Measurements from ENCODE around the gene AIFM1. TPM values are rescaled to one million over a fixed set of nuclear protein-coding genes. Genes with fewer than 3 reads are reported as not detected.

AIFM1 gene
- total RNA-seq, 2 experiments from 2014 or later = 60.9 to 61.2 TPM

DNA sequence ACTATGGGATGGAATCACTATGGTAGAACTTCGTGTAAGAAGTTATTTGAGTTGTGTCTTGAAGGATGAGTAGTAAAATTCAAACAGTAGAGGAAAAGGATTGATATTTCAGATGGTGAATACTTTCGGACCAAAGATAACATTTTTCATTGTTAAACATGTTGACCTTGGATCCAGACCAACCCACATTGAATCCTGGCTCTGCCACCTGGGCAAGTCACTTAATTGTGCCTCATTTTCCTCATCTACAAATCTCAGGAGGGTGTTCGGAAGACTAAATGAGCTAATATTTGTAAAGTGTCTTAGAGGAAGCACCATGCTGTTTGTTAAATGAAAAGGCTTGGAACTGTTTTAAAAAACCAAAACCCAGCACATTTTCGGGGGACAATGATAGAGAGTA lies 1.4 kb upstream of the AIFM1 start:
- H3K27me3 Mint-ChIP-seq = no peaks in the 10 kb centered on the region
- H3K36me3 Mint-ChIP-seq = no peaks in the 10 kb centered on the region
- peak overlapping the region; percentile 95 for H3K27ac Mint-ChIP-seq
- intact Hi-C loops (cut with micrococcal nuclease) = loop anchor here (2.0 to 5.0 kb wide), 2 partner anchors 16 to 235 kb away; partner anchors contain the start of gene RBMX2
- ChIA-PET CTCF (no interaction called here), POLR2A (no interaction called here)
- H3K4me1 Mint-ChIP-seq (ENCODE audit: low read depth) = peaks cover 33% of the 10 kb centered on the region
- peak overlapping the region; percentile 84 for H3K4me3 Mint-ChIP-seq
- no peaks in the 10 kb centered on the region for H3K9me3 Mint-ChIP-seq
- no peak for DNase-seq

DNA sequence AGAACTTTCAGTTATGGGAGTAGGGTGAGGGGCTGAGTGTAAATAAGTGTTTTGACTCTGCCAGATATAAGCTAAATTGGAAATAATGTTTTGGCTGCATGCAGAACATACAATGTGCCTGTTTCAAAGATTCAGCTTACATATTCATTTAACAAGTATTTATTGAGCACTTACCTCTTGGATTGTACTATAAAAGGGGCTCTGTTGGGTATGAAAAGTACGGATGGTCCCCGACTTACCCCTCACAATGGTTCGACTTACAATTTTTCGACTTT lies 799 bp upstream of the AIFM1 start:
- peaks cover 34% of the 10 kb centered on the region for H3K4me1 Mint-ChIP-seq (ENCODE audit: low read depth)
- POLR2A ChIA-PET = no interaction called here
- no peaks in the 10 kb centered on the region for H3K9me3 Mint-ChIP-seq
- H3K27me3 Mint-ChIP-seq = no peaks in the 10 kb centered on the region
- H3K4me3 Mint-ChIP-seq = peak overlapping the region; percentile 84
- intact Hi-C loops (cut with micrococcal nuclease) = loop anchor here (2.0 to 5.0 kb wide), 2 partner anchors 16 to 236 kb away; partner anchors contain the start of gene RBMX2
- CTCF ChIA-PET = no interaction called here
- peak overlapping the region; percentile 95 for H3K27ac Mint-ChIP-seq
- no peak for DNase-seq
- H3K36me3 Mint-ChIP-seq = no peaks in the 10 kb centered on the region

- intact Hi-C loops (cut with micrococcal nuclease) = loop anchor here (1.0 to 5.0 kb wide), 3 partner anchors 8 to 237 kb away; partner anchors contain the start of gene RBMX2
- Mint-ChIP-seq H3K4me3 (peak overlapping the region; percentile 84), H3K4me1 (ENCODE audit: low read depth) (peaks cover 32% of the 10 kb centered on the region), H3K9me3 (no peaks in the 10 kb centered on the region), H3K27ac (peak overlapping the region; percentile 95), H3K36me3 (no peaks in the 10 kb centered on the region), H3K27me3 (no peaks in the 10 kb centered on the region)
- no peak for DNase-seq
- CTCF ChIA-PET = interaction anchor here (0.9 to 1.0 kb wide), 4 partner anchors 9 to 86 kb away, joined by 3 to 6 read pairs (median 3); no protein-coding TSS in a partner anchor
- POLR2A ChIA-PET = interaction anchor here (0.8 to 1.8 kb wide), 3 partner anchors 44 to 83 kb away, joined by 3 to 4 read pairs (median 4); no protein-coding TSS in a partner anchor
Observed at GRCh38 chrX:130165181-130165702, 399 bp downstream of the AIFM1 start.

DNA sequence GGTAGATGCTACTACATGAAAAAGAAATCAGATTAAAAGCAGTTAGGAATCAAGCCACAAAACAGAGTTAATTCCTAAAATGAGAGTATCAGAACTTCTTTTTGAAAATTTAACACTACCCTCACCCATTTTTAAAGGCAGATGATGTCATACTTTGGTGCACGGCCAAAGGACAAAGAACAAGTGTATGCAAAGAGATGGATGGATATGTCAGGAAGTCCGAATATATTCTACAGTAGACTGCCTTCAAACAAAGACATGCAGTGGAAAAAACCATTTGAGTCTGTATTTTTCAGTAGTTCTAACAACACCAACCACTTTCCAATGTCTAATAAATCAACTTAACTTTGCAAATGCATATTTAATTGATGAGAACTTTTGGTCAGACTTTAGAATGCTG lies 2.2 kb downstream of the AIFM1 start:
- Mint-ChIP-seq H3K4me1 (ENCODE audit: low read depth) (peaks cover 48% of the 10 kb centered on the region), H3K36me3 (no peaks in the 10 kb centered on the region), H3K27ac (no peak overlapping the region), H3K4me3 (peak overlapping the region; percentile 16), H3K9me3 (no peaks in the 10 kb centered on the region), H3K27me3 (no peaks in the 10 kb centered on the region)
- CTCF ChIA-PET = no interaction called here
- POLR2A ChIA-PET = no interaction called here
- intact Hi-C loops (cut with micrococcal nuclease) = no loop called here
- no peak for DNase-seq

GRCh38 chrX:130162094-130162735 lies 3.4 kb downstream of the AIFM1 start:
- H3K4me1 Mint-ChIP-seq (ENCODE audit: low read depth) = peaks cover 48% of the 10 kb centered on the region
- H3K4me3 Mint-ChIP-seq = no peak overlapping the region
- no peak overlapping the region for H3K27ac Mint-ChIP-seq
- intact Hi-C loops (cut with micrococcal nuclease) = no loop called here
- no peaks in the 10 kb centered on the region for H3K9me3 Mint-ChIP-seq
- no peaks in the 10 kb centered on the region for H3K36me3 Mint-ChIP-seq
- H3K27me3 Mint-ChIP-seq = no peaks in the 10 kb centered on the region
- ChIA-PET POLR2A (no interaction called here), CTCF (interaction anchor here (1.1 kb wide), 1 partner anchor 24 kb away, joined by 3 read pairs; no protein-coding TSS in a partner anchor)
- no peak for DNase-seq

DNA sequence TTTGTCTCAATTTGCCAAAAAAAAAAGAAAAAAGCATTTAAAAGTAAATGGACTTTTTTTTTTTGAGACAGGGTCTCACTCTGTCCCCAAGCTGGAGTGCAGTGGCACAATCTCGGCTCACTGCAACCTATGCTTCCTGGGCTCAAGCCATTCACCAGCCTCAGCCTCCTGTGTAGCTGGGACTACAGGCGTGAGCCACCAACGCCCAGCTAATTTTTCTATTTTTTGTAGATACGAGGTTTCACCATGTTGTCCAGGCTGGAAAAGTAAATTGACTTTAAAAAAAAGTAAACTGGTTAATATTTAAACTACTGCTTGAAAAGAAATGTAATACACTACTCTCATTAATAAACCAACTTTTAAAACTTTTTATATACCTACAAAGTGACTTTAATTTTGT lies 5.9 kb downstream of the AIFM1 start:
- Mint-ChIP-seq H3K36me3 (peaks cover 2% of the 10 kb centered on the region), H3K9me3 (no peaks in the 10 kb centered on the region), H3K27me3 (no peaks in the 10 kb centered on the region), H3K4me1 (ENCODE audit: low read depth) (peaks cover 39% of the 10 kb centered on the region), H3K4me3 (no peak overlapping the region), H3K27ac (no peak overlapping the region)
- POLR2A ChIA-PET = no interaction called here
- DNase-seq = no peak
- intact Hi-C loops (cut with micrococcal nuclease) = no loop called here
- CTCF ChIA-PET = interaction anchor here (0.6 to 1.4 kb wide), 3 partner anchors 11 to 39 kb away, joined by 3 to 4 read pairs (median 4); no protein-coding TSS in a partner anchor

DNA sequence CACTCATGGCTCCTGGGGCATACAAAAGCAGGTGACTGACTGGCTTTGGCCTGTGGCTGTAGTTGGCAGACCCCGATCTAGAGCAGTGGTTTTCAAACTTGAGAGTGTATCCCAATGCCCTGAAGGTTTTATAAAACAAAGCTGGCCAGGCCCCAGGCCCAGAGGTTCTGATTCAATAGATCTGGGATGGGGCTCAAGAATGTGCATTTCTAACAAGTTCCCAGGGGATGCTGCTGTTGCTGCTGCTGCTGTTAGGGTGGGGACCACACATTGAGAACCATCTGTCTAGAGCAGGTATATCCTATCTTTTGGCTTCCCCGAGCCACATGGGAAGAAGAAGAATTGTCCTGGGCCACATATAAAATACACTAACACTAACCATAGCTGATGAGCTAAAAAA lies 7.3 kb downstream of the AIFM1 start:
- intact Hi-C loops (cut with micrococcal nuclease) = no loop called here
- ChIA-PET CTCF (interaction anchor here (2.2 kb wide), 1 partner anchor 79 kb away, joined by 8 read pairs; no protein-coding TSS in a partner anchor), POLR2A (no interaction called here)
- Mint-ChIP-seq H3K36me3 (peaks cover 2% of the 10 kb centered on the region), H3K9me3 (no peaks in the 10 kb centered on the region), H3K27ac (no peak overlapping the region), H3K4me3 (no peak overlapping the region), H3K4me1 (ENCODE audit: low read depth) (peaks cover 31% of the 10 kb centered on the region), H3K27me3 (no peaks in the 10 kb centered on the region)
- no peak for DNase-seq

DNA sequence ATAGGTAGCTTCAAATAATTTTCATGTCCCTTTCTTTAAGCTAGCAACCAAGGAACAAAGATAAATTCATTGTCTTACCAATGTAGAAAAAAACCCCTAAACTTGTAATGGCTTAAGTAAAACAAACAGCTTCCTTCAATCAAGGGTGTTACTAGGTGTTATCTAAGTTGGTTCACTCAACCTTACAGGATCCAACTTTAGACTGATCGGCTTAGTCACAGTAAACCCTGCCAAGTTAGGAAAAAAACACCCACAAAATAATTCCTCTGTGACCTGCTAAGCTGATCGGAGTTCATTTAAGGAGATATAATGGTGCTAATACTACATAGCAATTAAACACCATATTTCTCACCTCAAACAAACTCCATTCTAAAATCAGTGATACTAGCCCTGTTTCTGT lies 10.1 kb downstream of the AIFM1 start:
- Mint-ChIP-seq H3K4me1 (ENCODE audit: low read depth) (peaks cover 19% of the 10 kb centered on the region), H3K9me3 (no peaks in the 10 kb centered on the region), H3K27me3 (no peaks in the 10 kb centered on the region), H3K27ac (no peak overlapping the region), H3K36me3 (peaks cover 2% of the 10 kb centered on the region), H3K4me3 (no peak overlapping the region)
- ChIA-PET CTCF (interaction anchor here (1.3 kb wide), 2 partner anchors 38 to 76 kb away, joined by 3 to 6 read pairs; no protein-coding TSS in a partner anchor), POLR2A (no interaction called here)
- intact Hi-C loops (cut with micrococcal nuclease) = no loop called here
- DNase-seq = no peak

- H3K9me3 Mint-ChIP-seq = no peaks in the 10 kb centered on the region
- no peaks in the 10 kb centered on the region for H3K4me1 Mint-ChIP-seq (ENCODE audit: low read depth)
- CTCF ChIA-PET = interaction anchor here (0.9 kb wide), 1 partner anchor 87 kb away, joined by 3 read pairs; no protein-coding TSS in a partner anchor
- no peak overlapping the region for H3K27ac Mint-ChIP-seq
- H3K4me3 Mint-ChIP-seq = no peak overlapping the region
- no peaks in the 10 kb centered on the region for H3K27me3 Mint-ChIP-seq
- DNase-seq = no peak
- peaks cover 21% of the 10 kb centered on the region for H3K36me3 Mint-ChIP-seq
- POLR2A ChIA-PET = no interaction called here
- intact Hi-C loops (cut with micrococcal nuclease) = no loop called here
Observed at GRCh38 chrX:130147631-130148030, 18.0 kb downstream of the AIFM1 start.

GRCh38 chrX:130145123-130145522 lies 20.5 kb downstream of the AIFM1 start:
- no peaks in the 10 kb centered on the region for H3K27me3 Mint-ChIP-seq
- no peak overlapping the region for H3K4me3 Mint-ChIP-seq
- no peaks in the 10 kb centered on the region for H3K9me3 Mint-ChIP-seq
- H3K4me1 Mint-ChIP-seq (ENCODE audit: low read depth) = no peaks in the 10 kb centered on the region
- intact Hi-C loops (cut with micrococcal nuclease) = no loop called here
- DNase-seq = no peak
- no peak overlapping the region for H3K27ac Mint-ChIP-seq
- H3K36me3 Mint-ChIP-seq = peaks cover 25% of the 10 kb centered on the region
- CTCF ChIA-PET = no interaction called here
- POLR2A ChIA-PET = no interaction called here

DNA sequence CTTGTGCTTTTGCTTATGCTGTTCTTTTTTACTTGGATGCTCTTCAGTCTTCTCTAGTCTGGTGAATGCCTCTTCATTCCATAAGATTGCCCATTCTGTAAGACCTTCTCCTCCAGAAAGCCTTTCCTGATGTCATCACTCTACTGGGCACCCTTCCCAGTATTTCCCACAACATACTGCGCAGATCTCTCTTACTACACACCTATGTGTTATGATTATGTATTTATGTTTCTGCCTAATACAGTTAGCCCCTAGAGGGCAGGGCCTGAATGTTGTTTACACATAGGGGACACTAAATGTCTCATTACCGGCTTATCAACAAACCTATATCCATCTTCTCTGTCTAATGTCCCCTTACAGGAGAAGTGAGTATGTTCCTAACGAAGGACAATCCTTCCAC lies 21.1 kb downstream of the AIFM1 start:
- no peaks in the 10 kb centered on the region for H3K27me3 Mint-ChIP-seq
- H3K9me3 Mint-ChIP-seq = no peaks in the 10 kb centered on the region
- ChIA-PET CTCF (no interaction called here), POLR2A (no interaction called here)
- H3K4me1 Mint-ChIP-seq (ENCODE audit: low read depth) = no peaks in the 10 kb centered on the region
- no peak overlapping the region for H3K4me3 Mint-ChIP-seq
- H3K27ac Mint-ChIP-seq = no peak overlapping the region
- DNase-seq = no peak
- H3K36me3 Mint-ChIP-seq = peaks cover 25% of the 10 kb centered on the region
- intact Hi-C loops (cut with micrococcal nuclease) = loop anchor here (5.0 kb wide), 1 partner anchor 48 kb away; no protein-coding TSS in a partner anchor

DNA sequence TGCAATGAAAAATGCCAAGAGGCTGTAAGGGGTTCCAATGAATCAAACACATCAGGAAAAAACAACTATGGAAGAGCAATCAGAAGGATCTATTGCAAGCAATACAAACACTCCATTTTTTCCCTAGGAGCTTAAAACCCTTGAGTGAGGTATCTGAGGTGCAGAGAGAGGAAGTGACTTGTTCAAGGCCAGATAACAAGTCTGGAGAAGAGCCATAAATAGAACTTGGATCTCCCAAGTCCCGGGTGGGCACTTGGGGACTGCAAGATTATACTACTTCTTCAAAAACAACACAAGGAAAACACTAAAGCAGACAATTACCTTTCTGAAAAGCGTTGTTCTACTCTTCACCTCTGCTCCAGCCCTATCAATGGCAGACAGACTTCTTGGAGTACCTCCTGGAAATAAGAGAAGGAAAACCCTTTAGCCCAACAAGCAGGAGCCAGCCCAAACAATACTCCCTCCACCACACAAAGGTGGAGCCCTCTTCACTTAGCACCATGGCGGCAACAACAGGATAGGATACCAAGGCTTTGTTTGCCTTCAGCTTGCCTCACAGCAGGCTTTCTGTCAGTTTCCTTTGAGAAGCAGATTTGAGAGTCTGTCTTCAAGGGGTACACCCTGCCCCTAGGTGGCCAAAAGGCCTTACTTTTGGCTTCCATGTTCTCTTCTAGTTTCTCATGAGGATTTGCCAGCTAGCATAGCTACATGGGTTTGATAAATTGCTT lies 26.0 kb downstream of the AIFM1 start:
- no peak for DNase-seq
- ChIA-PET POLR2A (no interaction called here), CTCF (interaction anchor here (1.2 kb wide), 1 partner anchor 56 kb away, joined by 3 read pairs; no protein-coding TSS in a partner anchor)
- Mint-ChIP-seq H3K27me3 (no peaks in the 10 kb centered on the region), H3K4me1 (ENCODE audit: low read depth) (no peaks in the 10 kb centered on the region), H3K27ac (no peak overlapping the region), H3K4me3 (no peak overlapping the region), H3K36me3 (peaks cover 29% of the 10 kb centered on the region), H3K9me3 (no peaks in the 10 kb centered on the region)
- intact Hi-C loops (cut with micrococcal nuclease) = loop anchor here (5.0 kb wide), 1 partner anchor 53 kb away; no protein-coding TSS in a partner anchor

Measured in activated CD4-positive, alpha-beta memory T cell treated with anti-CD3 and anti-CD28 coated beads for 36 hours (primary cell).